Neural progenitor cell (in vitro differentiated cells): ENCODE results near the gene ITPR1. TPM values are rescaled to one million over a fixed set of nuclear protein-coding genes. Genes with fewer than 3 reads are reported as not detected.

Experiments used
- DNase-seq: peaks from one replicate; pipeline ENCODE4 v3.0.0-alpha.2; 2016; ENCODE audit warnings: low spot score
- H2AFZ ChIP-seq: fragments of 200-600 bp; sonication (generic); replicated peaks from 2 replicates; pipeline ENCODE4 v1.6.1; 2016; ENCODE audit warnings: antibody characterized with exemption
- H3F3A ChIP-seq: fragments of 200-600 bp; sonication (generic); 2 replicates; pipeline ENCODE4 v1.6.1; 2016; ENCODE audit warnings: antibody characterized with exemption, low read depth
- H3K27ac ChIP-seq: fragments of 200-600 bp; sonication (generic); 2 replicates; pipeline ENCODE4 v1.5.1; 2016; ENCODE audit warnings: mild to moderate bottlenecking
- H3K27me3 ChIP-seq: fragments of 200-600 bp; sonication (generic); 2 replicates; pipeline ENCODE4 v1.6.1; 2016; ENCODE audit warnings: mild to moderate bottlenecking, moderate library complexity
- H3K36me3 ChIP-seq: fragments of 200-600 bp; sonication (generic); 2 replicates; pipeline ENCODE4 v1.5.1; 2016
- H3K4me1 ChIP-seq: fragments of 200-600 bp; sonication (generic); 2 replicates; pipeline ENCODE4 v1.6.1; 2016; ENCODE audit warnings: mixed run types
- H3K4me2 ChIP-seq: fragments of 200-600 bp; sonication (generic); 2 replicates; pipeline ENCODE4 v1.6.1; 2016
- H3K4me3 ChIP-seq: fragments of 200-600 bp; sonication (generic); 2 replicates; pipeline ENCODE4 v1.5.1; 2016
- H3K79me2 ChIP-seq: fragments of 200-600 bp; sonication (generic); 2 replicates; pipeline ENCODE4 v1.6.1; 2016; ENCODE audit warnings: low read depth
- H3K9ac ChIP-seq: fragments of 200-600 bp; sonication (generic); 2 replicates; pipeline ENCODE4 v1.6.1; 2016
- H3K9me3 ChIP-seq: fragments of 200-600 bp; sonication (generic); 2 replicates; pipeline ENCODE4 v1.5.1; 2016; ENCODE audit warnings: low read depth
- H4K20me1 ChIP-seq: fragments of 200-600 bp; sonication (generic); 2 replicates; pipeline ENCODE4 v1.6.1; 2016; ENCODE audit warnings: low read depth
- H3K27ac Mint-ChIP-seq: 3 replicates; pipeline ENCODE4 v1.8.0; 2021; ENCODE audit warnings: mixed read lengths
- H3K27me3 Mint-ChIP-seq: 2 replicates; pipeline ENCODE4 v1.8.0; 2022; ENCODE audit warnings: low read depth, mild to moderate bottlenecking, inconsistent platforms, moderate library complexity, mixed read lengths; ENCODE audit not compliant: insufficient read depth
- H3K36me3 Mint-ChIP-seq: 3 replicates; pipeline ENCODE4 v1.8.0; 2021; ENCODE audit warnings: mixed read lengths
- H3K4me1 Mint-ChIP-seq: 3 replicates; pipeline ENCODE4 v1.8.0; 2021; ENCODE audit warnings: mixed read lengths
- H3K4me3 Mint-ChIP-seq: 3 replicates; pipeline ENCODE4 v1.8.0; 2021; ENCODE audit warnings: mild to moderate bottlenecking, moderate library complexity, mixed read lengths
- H3K9me3 Mint-ChIP-seq: 3 replicates; pipeline ENCODE4 v1.8.0; 2020; ENCODE audit warnings: mixed read lengths
- CTCF ChIP-seq: fragments of 200-600 bp; sonication (generic); IDR thresholded peaks from 2 replicates; pipeline ENCODE4 v1.5.1; 2017; ENCODE audit warnings: antibody characterized with exemption, mild to moderate bottlenecking
- EZH2 ChIP-seq: fragments of 200-600 bp; sonication (generic); IDR thresholded peaks from 2 replicates; pipeline ENCODE4 v1.6.1; 2017; ENCODE audit warnings: antibody characterized with exemption, mild to moderate bottlenecking, moderate library complexity
- EZH2phosphoT487 ChIP-seq: fragments of 200-600 bp; sonication (generic); IDR thresholded peaks from 2 replicates; pipeline ENCODE4 v1.6.1; 2017; ENCODE audit warnings: antibody characterized with exemption
- total RNA-seq: library from RNA; depleted of rRNA; stranded (reverse); fragments of >200 nt; gene quantifications from 2 replicates; pipeline ENCODE4 v1.2.3, GENCODE V29; 2015; ENCODE audit warnings: low replicate concordance

The ITPR1 gene
- total RNA-seq, 1 donor from 2014 or later, result 5.0 TPM

GRCh38 chr3:4819746-4820145, 326.6 kb downstream of the ITPR1 start:
- Mint-ChIP-seq H3K4me1 (peaks cover 20% of the 10 kb centered on the region), H3K27me3 (no peaks in the 10 kb centered on the region), H3K27ac (no peak overlapping the region), H3K36me3 (peaks cover 32% of the 10 kb centered on the region), H3K9me3 (peaks cover 24% of the 10 kb centered on the region), H3K4me3 (no peak overlapping the region)
- no peaks in the 10 kb centered on the region for H4K20me1 ChIP-seq
- H3K4me3 ChIP-seq, result no peak overlapping the region
- no peak for DNase-seq
- H3K79me2 ChIP-seq, result no peaks in the 10 kb centered on the region
- H3K36me3 ChIP-seq, result no peaks in the 10 kb centered on the region
- H3K4me2 ChIP-seq, result no peak overlapping the region
- no peak overlapping the region for H2AFZ ChIP-seq
- H3K9ac ChIP-seq, result no peak overlapping the region
- H3F3A ChIP-seq, result no peaks in the 10 kb centered on the region
- TF ChIP-seq EZH2, result no peak
- no peak for TF ChIP-seq CTCF
- TF ChIP-seq EZH2phosphoT487, result no peak
- H3K27ac ChIP-seq, result no peak overlapping the region
- no peaks in the 10 kb centered on the region for H3K9me3 ChIP-seq
- H3K27me3 ChIP-seq, result no peaks in the 10 kb centered on the region
- no peaks in the 10 kb centered on the region for H3K4me1 ChIP-seq

- H3K79me2 ChIP-seq, result no peaks in the 10 kb centered on the region
- no peaks in the 10 kb centered on the region for H3K27me3 ChIP-seq
- Mint-ChIP-seq H3K4me1 (peaks cover 27% of the 10 kb centered on the region), H3K27me3 (no peaks in the 10 kb centered on the region), H3K4me3 (no peak overlapping the region), H3K9me3 (peaks cover 22% of the 10 kb centered on the region), H3K27ac (no peak overlapping the region), H3K36me3 (peaks cover 26% of the 10 kb centered on the region)
- no peaks in the 10 kb centered on the region for H4K20me1 ChIP-seq
- H3K36me3 ChIP-seq, result no peaks in the 10 kb centered on the region
- H3K9ac ChIP-seq, result no peak overlapping the region
- H2AFZ ChIP-seq, result no peak overlapping the region
- no peaks in the 10 kb centered on the region for H3F3A ChIP-seq
- no peak overlapping the region for H3K4me3 ChIP-seq
- TF ChIP-seq CTCF (no peak), EZH2 (no peak), EZH2phosphoT487 (no peak)
- no peak for DNase-seq
- H3K9me3 ChIP-seq, result no peaks in the 10 kb centered on the region
- no peak overlapping the region for H3K27ac ChIP-seq
- H3K4me2 ChIP-seq, result no peak overlapping the region
- H3K4me1 ChIP-seq, result no peaks in the 10 kb centered on the region
These were observed 327.4 kb downstream of the ITPR1 start for GRCh38 chr3:4820296-4821121.

DNA sequence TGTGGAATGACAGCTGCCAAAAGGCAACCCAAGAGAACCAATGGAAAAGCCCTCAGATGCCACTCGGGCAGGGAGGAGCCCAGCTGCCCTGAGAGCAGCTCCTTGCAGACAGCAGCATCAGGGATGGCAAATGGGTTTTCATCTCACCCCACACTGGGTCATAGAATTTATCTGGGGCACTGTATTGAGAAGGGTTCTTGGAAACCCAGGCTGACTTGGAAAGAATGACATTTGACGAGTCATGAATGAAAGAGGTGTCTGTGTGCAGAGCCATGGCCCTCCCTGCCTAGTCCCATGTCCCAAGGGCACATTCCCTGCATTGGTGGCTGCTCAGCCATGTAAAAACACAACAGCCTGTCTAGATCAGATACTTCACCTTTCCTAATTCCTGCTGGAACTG, 328.2 kb downstream of the ITPR1 start:
- Histone ChIP-seq H2AFZ (no peak overlapping the region), H3K9me3 (no peaks in the 10 kb centered on the region), H3K27me3 (no peaks in the 10 kb centered on the region), H3K4me2 (no peak overlapping the region), H3K79me2 (no peaks in the 10 kb centered on the region), H3F3A (no peaks in the 10 kb centered on the region), H3K9ac (no peak overlapping the region), H3K27ac (no peak overlapping the region), H3K4me1 (no peaks in the 10 kb centered on the region), H3K4me3 (no peak overlapping the region), H4K20me1 (no peaks in the 10 kb centered on the region), H3K36me3 (no peaks in the 10 kb centered on the region)
- H3K27me3 Mint-ChIP-seq, result no peaks in the 10 kb centered on the region
- peaks cover 23% of the 10 kb centered on the region for H3K36me3 Mint-ChIP-seq
- peaks cover 18% of the 10 kb centered on the region for H3K9me3 Mint-ChIP-seq
- H3K4me1 Mint-ChIP-seq, result peaks cover 31% of the 10 kb centered on the region
- no peak for DNase-seq
- TF ChIP-seq EZH2 (no peak), CTCF (no peak), EZH2phosphoT487 (no peak)
- H3K4me3 Mint-ChIP-seq, result no peak overlapping the region
- H3K27ac Mint-ChIP-seq, result peak overlapping the region; percentile 55
